Stomach (tissue), 9 donors: ENCODE results near the gene MLIP. TPM values are rescaled to one million over a fixed set of nuclear protein-coding genes. Genes with fewer than 3 reads are reported as not detected.

Source experiments
- DNase-seq, 2 donors: peaks; one replicate each; pipeline versions ENCODE4 v3.0.0 to v3.0.0-alpha.2; 2013 to 2019
- H3K27ac ChIP-seq, 5 donors: fragments of 200-600 bp in 4 of 5; sonication (generic) in 4 of 5; one replicate each; pipeline ENCODE4 v1.5.1; 2013 to 2019; ENCODE audit warnings: mild to moderate bottlenecking in 1 of 5, moderate library complexity in 1 of 5
- H3K27me3 ChIP-seq, 3 donors: fragments of 200-600 bp; sonication (generic); one replicate each; pipeline ENCODE4 v1.5.1; 2017 to 2019; ENCODE audit warnings: mixed run types in 1 of 3
- H3K36me3 ChIP-seq, 4 donors: fragments of 200-600 bp; sonication (generic); 1 replicate in 3 of 4; 2 replicates in 1 of 4; pipeline ENCODE4 v1.5.1; 2016 to 2019
- H3K4me1 ChIP-seq, 4 donors: fragments of 200-600 bp; sonication (generic); one replicate each; pipeline ENCODE4 v1.5.1; 2016 to 2019
- H3K4me3 ChIP-seq, 4 donors: fragments of 200-600 bp; sonication (generic) in 3 of 4; one replicate each; pipeline ENCODE4 v1.5.1; 2016 to 2019; ENCODE audit warnings: mild to moderate bottlenecking in 1 of 4
- H3K9me3 ChIP-seq, 4 donors: fragments of 200-600 bp; sonication (generic); one replicate each; pipeline ENCODE4 v1.5.1; 2016 to 2019
- CTCF ChIP-seq, 7 experiments: fragments of 450-650 bp in 4 of 7; fragments of 200-600 bp in 3 of 7; sonication (generic) in 3 of 7; IDR thresholded peaks; one replicate each; pipeline ENCODE4 v1.5.1; 2016 to 2019; ENCODE audit warnings: antibody characterized with exemption in 7 of 7, control low read depth in 2 of 7, mild to moderate bottlenecking in 1 of 7
- EP300 ChIP-seq: sonication (generic); formaldehyde crosslinking; IDR thresholded peaks from one replicate; pipeline ENCODE4 v1.6.1; 2017; ENCODE audit warnings: antibody characterized with exemption
- POLR2A ChIP-seq, 4 donors: fragments of 450-650 bp; IDR thresholded peaks; one replicate each; pipeline ENCODE4 v1.6.1; 2016; ENCODE audit warnings: antibody characterized with exemption in 4 of 4, control low read depth in 2 of 4, mild to moderate bottlenecking in 1 of 4, moderate library complexity in 1 of 4
- POLR2AphosphoS5 ChIP-seq, 3 donors: sonication (generic); formaldehyde crosslinking; IDR thresholded peaks; one replicate each; pipeline ENCODE4 v1.6.1; 2016; ENCODE audit warnings: antibody characterized with exemption in 3 of 3
- WGBS, 5 donors: extraction: QIAGEN DNeasy Blood & Tissue Kit in 3 of 5; methylation state at CpG; one replicate each; pipeline versions ENCODE4 v1.1.5 to v1.1.7; 2013 to 2018; 5-methylcytosine and 5-hydroxymethylcytosine counted together
- intact Hi-C: fragments of 100-400 bp; cut with DNase I; formaldehyde crosslinking; loops from one replicate; pipeline ENCODE4 v1.15.1; 2023; ENCODE audit warnings: low total_unique reads
- polyA plus RNA-seq, 3 donors: library from polyadenylated mRNA; stranded (reverse); fragments of 200-250 nt; gene quantifications; one replicate each; pipeline ENCODE4 v1.2.3, GENCODE V29; 2013
- total RNA-seq, 5 donors: library from RNA; depleted of rRNA; stranded (reverse); fragments of >200 nt; gene quantifications; one replicate each; pipeline versions ENCODE4 v1.1.0 to v1.2.3, GENCODE V29; 2014 to 2016
- donor health status: healthy with polysubstance abuse.
- donor health status: Bipolar disorder and iron deficiency.
- donor health status: healthy.

Gene MLIP
- total and polyA plus RNA-seq, 8 donors: 0.48 TPM; not detected in 7

GRCh38 chr6:54299542-54300269 is 188.5 kb downstream of the MLIP start:
- H3K4me1 ChIP-seq: no peaks in the 10 kb centered on the region
- H3K27ac ChIP-seq: no peak overlapping the region
- 77 to 87% (median 81%) methylated on average over 2 of the region's 2 CpGs for WGBS, 5 donors
- H3K36me3 ChIP-seq: no peaks in the 10 kb centered on the region
- TF ChIP-seq POLR2AphosphoS5 (IDR thresholded peaks at IDR 0.05) (no peak), EP300 (no peak), CTCF (IDR thresholded peaks at IDR 0.05) (no peak), POLR2A (IDR thresholded peaks at IDR 0.05) (no peak)
- intact Hi-C loops: no loop called here
- peaks cover 0 to 9% (median 0%) of the 10 kb centered on the region in 4 donors for H3K9me3 ChIP-seq
- no peaks in the 10 kb centered on the region for H3K27me3 ChIP-seq
- no peak overlapping the region for H3K4me3 ChIP-seq
- DNase-seq: no peak

- no peak for DNase-seq
- Histone ChIP-seq H3K27ac (no peak overlapping the region), H3K4me3 (no peak overlapping the region), H3K9me3 (no peaks in the 10 kb centered on the region), H3K4me1 (no peaks in the 10 kb centered on the region), H3K36me3 (no peaks in the 10 kb centered on the region), H3K27me3 (no peaks in the 10 kb centered on the region)
- TF ChIP-seq CTCF (IDR thresholded peaks at IDR 0.05) (no peak), POLR2A (IDR thresholded peaks at IDR 0.05) (no peak), POLR2AphosphoS5 (IDR thresholded peaks at IDR 0.05) (no peak), EP300 (no peak)
- intact Hi-C loops: no loop called here
Observed at GRCh38 chr6:54301770-54302169, 190.5 kb downstream of the MLIP start.

GRCh38 chr6:54307439-54307910 is 196.2 kb downstream of the MLIP start:
- H3K27ac ChIP-seq: no peak overlapping the region
- peak in 1 of 2 donors; percentile 22 for DNase-seq
- 35 to 62% (median 44%) methylated on average over 2 of the region's 2 CpGs for WGBS, 5 donors
- intact Hi-C loops: no loop called here
- H3K4me1 ChIP-seq: no peaks in the 10 kb centered on the region
- TF ChIP-seq EP300: no peak
- no peak for TF ChIP-seq POLR2A (IDR thresholded peaks at IDR 0.05)
- no peak for TF ChIP-seq CTCF (IDR thresholded peaks at IDR 0.05)
- no peak for TF ChIP-seq POLR2AphosphoS5 (IDR thresholded peaks at IDR 0.05)
- no peaks in the 10 kb centered on the region for H3K27me3 ChIP-seq
- no peaks in the 10 kb centered on the region for H3K36me3 ChIP-seq
- no peaks in the 10 kb centered on the region for H3K9me3 ChIP-seq
- H3K4me3 ChIP-seq: no peak overlapping the region

- TF ChIP-seq POLR2AphosphoS5 (IDR thresholded peaks at IDR 0.05) (no peak), POLR2A (IDR thresholded peaks at IDR 0.05) (no peak), EP300 (no peak), CTCF (IDR thresholded peaks at IDR 0.05) (no peak)
- no peak for DNase-seq
- no peak within 1 kb of the TSS for H3K4me3 ChIP-seq
- no peaks in the 10 kb centered on the region for H3K27me3 ChIP-seq
- no peaks in the 10 kb centered on the region for H3K36me3 ChIP-seq
- H3K27ac ChIP-seq: no peak within 1 kb of the TSS
- 75 to 79% (median 78%) methylated on average over 10 of the region's 10 CpGs for WGBS, 5 donors
- intact Hi-C loops: no loop called here
- H3K4me1 ChIP-seq: no peaks in the 10 kb centered on the region
- no peaks in the 10 kb centered on the region for H3K9me3 ChIP-seq
Observed at GRCh38 chr6:54308289-54308985, 197.2 kb downstream of the MLIP start, which contains the start of gene TINAG. TSS of gene TINAG (plus strand) at chr6:54308441. CDS start at chr6:54308551, 110 bp downstream.
